NCI-H82 (cell line): Measurements from ENCODE around the gene OR6B3.
"Not testable (repeated sequence)": the region's sequence is repeated elsewhere in the genome, so short reads cannot be mapped to it uniquely, and the experiment has no call there.

ENCODE experiments used
- DNase-seq: peaks from one replicate; lab custom pipeline; 2025; lab: John Stamatoyannopoulos, UW

OR6B3 gene

DNA sequence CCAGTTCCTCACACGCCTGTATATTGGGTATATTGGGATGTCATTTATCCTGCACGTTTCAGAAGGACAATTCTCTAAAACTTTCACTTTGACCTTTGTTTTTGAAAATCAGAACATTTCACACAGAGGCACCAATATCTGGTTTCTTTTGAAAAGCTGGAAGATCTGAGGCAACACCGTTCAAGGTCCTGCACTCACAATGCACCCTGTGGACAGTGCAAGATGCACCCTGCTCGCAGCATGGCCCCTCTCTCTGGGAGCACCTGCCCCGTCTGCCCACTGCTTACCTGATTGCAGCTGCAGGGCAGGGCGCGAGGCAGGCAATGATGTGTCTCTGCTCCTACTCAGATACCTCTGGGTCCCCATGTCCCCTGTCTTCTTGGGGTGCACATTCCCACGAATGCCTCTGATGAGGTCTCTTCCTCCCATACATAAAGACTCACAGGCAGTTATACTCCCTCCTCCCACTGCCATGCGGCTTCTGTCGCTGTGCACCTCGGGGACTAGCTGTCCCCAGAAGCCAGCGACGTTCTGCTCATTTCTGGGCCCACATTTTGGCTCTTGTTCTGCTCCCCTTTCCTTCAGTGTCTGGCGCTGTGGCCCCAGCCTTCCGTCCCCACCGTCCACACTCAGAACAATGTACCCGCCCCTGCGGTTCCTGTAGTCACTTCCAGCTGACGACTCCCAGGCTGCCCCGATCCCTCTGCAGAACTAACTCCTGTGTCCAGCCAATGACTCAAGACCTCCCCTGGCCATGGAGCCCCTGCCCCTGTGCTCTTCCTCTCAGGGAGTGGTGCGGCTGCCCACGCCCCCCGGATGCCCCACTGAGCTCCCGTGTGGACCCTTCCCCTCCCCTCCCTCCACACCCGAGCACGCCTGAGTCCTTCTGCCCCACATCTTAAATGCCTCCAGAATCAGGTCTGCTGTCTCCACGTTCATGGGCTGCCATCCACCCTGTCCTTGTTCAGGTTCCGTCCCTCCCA lies at the start of gene OR6B3:
Gene OR6B3, minus strand, starts transcription at position 349 of the 983 bp plus-strand sequence.
- no peak for DNase-seq

DNA sequence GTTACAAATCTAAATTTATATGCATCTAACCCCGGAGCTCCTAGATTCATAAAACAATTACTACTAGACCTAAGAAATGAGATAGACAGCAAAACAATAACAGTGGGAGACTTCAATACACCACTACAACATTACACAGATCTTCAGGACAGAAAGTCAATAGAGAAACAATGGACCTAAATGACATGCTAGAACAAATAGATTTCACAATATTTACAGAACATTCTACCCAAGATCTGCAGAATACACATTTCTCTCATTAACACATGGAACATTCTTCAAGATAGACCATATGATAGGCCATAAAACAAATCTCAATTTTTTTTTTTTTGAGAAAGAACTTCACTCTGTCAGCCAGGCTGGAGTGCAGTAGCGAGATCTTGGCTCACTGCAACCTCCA lies 45.0 kb upstream of the OR6B3 start:
- DNase-seq, result no peak

- peak; percentile 15 for DNase-seq
Measured at GRCh38 chr2:240095556-240096523, 42.5 kb upstream of the OR6B3 start.

DNA sequence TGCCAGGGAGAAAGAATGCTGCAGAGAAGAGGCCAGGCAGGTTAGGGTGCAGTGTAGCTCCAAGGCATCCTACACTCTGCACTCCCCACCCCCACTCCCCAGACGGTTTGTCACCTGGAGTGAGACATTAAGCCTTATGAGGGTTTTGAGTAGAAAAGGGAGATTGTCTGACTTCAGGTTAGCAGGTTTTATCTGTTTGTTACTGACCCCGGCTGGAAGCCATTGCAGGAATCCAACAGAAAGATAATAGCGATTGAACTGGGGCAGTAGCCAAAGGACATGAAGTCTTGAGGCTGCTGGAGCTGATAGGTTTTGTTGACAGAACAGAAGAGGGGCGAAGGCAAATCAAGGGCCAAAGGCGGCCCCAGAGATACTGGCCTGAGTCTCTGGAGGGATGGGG lies 36.0 kb upstream of the OR6B3 start:
- no peak for DNase-seq

DNA sequence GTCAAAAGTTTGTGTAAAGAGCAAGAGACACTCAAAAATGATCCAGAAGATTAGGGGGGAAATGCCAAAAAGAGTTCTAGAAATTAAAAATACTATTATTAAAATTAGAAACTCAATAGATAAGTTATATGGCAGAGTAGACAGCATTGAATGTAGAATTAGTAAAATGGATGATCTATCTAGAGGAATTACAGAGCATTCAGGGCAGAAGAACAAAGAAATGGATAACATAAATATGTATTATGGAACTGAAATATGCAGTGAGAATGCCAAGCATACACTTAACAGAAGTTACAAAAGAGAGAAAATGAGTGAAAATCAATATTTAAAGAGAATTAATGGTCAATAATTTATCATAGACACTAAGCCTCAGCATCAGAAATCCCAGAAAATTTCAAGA lies 33.2 kb upstream of the OR6B3 start:
- no peak for DNase-seq

DNA sequence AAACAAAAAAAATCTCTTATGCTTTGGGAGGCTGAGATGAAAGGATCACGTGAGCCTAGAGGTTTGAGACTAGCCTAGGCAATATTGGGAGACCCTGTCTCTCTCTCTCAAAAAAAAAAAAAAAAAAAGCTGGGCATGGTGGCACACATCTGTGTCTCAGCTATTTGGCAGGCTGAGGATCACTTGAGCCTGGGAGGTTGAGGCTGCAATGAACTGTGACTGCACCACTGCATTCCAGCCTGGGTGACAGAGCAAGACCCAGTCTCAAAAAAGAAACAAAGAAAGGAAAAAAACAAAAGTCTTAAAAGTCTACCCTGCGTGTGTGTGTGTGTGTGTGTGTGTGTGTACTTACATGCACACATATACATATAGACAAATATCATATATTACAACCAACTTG lies 25.3 kb upstream of the OR6B3 start:
- no peak for DNase-seq

- DNase-seq, result no peak
Measured at GRCh38 chr2:240077442-240077841, 24.1 kb upstream of the OR6B3 start.

- DNase-seq, result no peak
Measured at GRCh38 chr2:240074545-240074944, 21.2 kb upstream of the OR6B3 start.

DNA sequence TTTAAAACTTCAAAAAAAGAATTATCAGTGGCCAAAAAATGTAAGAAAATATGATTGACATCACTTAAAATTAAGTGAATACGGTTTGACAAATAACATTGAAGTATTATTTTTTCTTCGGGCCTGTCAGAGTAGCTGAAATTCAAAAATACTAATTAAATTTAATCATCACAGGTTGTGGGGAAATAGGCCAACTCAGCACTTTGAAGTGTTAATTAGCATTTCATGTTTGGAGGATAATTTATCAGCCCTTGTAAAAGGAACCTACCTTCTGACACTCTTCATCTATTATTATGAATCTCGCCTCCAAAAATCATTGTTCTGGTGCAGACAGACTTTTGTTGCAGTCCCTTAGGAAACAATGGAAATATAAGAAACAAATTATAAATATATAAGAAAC lies 17.6 kb upstream of the OR6B3 start:
- no peak for DNase-seq

DNA sequence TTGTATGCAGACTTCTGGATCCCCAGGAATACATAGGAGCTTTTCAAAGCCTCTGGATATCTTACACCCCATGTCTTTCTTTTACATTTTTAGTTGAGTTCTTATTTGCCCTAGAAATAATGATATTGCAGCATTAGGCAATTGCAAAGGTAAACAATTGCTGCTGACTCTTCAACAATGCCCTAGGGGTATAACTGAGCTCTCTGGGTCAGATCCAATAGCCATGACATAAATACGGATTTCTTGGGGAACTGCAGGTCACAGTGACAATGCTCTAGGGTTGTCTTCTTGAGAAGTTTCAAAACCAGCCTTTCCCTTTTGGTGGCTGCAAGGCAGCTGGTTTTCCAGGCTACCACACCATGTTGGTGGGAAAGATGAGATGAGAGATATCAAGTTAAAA lies 16.5 kb upstream of the OR6B3 start:
- DNase-seq, result no peak

GRCh38 chr2:240068193-240068592 lies 14.9 kb upstream of the OR6B3 start:
- no peak for DNase-seq

- DNase-seq, result no peak
Measured at GRCh38 chr2:240066489-240066888, 13.2 kb upstream of the OR6B3 start.

- no peak for DNase-seq
Measured at GRCh38 chr2:240064898-240065297, 11.6 kb upstream of the OR6B3 start.

GRCh38 chr2:240060977-240061591 lies 7.8 kb upstream of the OR6B3 start:
- peak; percentile 72 for DNase-seq

DNA sequence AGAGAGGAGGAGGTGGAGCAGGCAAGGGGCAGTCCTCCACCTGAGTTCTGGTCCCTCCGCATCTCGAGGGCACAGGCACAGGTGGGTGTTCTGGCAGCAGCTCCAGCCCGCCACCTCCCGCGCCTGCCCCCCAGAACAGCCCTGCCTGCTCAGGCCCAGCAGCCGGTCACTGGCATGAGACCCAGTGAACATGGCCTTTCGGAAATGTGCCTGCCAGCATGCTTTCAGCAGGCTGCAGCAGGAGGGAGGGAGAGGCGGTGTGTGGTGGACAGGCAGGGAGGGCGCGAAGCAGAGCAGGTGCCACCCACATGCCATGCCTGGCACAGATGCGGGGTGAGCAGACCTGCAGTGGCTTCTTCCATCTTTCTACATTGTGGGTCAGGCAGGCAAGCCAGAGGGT lies 3.4 kb upstream of the OR6B3 start:
- DNase-seq, result no peak

DNA sequence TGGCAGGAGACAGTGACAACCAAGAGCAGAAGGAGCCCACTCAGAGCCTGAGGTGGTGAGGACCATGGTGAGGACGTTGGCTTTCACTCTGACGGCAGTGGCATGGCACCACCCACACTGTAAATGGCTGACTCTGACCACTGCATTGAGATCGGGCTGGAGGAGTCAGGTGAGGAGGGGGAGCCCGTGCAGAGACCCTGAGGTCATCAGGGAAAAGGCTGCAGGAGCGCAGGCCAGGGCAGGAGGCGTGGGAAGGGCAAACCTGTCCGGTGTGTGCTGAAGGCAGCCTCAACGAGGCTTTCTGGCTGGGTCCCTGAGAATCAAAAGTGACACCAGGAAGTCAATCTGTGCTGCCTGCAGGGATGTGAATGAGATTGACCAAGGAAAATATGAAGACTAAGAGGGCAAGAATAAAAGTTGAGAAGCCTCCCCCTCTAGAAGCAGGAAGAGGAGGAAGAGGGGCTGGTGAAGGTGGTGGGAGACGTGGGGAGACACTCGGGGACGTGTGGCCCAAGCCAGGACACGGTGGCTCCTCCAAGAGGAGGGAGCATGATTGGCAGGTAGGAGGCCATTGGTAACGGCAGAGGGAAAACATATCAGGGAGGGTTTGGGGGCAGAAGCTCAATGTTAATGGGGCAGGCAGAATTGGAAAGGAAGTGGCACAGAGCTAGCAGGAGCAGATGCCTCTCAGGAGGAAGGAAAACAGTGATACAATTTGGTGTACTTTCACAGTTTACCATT lies 2.0 kb upstream of the OR6B3 start:
- no peak for DNase-seq

DNA sequence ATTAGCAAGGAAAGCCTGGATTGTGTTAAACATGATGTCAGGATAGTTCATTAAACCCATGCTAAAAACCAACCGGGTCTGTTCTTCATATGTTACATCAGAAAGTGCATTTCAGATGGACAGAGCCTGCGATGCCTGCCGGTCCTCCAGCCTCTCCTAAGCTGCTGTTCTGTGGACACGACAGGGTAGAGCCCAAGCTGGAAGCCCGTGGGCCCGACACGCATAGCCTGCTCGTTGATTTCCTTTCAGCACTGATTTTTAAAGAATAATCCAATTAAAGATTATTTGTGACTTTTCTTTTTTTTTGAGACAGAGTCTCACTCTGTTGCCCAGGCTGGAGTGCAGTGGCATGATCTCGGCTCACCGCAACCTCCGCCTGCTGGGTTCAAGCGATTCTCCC lies 797 bp downstream of the OR6B3 start:
- no peak for DNase-seq

- DNase-seq, result no peak
Measured at GRCh38 chr2:240051697-240052096, 1.6 kb downstream of the OR6B3 start.

- DNase-seq, result no peak
Measured at GRCh38 chr2:240050278-240050677, 3.0 kb downstream of the OR6B3 start.

DNA sequence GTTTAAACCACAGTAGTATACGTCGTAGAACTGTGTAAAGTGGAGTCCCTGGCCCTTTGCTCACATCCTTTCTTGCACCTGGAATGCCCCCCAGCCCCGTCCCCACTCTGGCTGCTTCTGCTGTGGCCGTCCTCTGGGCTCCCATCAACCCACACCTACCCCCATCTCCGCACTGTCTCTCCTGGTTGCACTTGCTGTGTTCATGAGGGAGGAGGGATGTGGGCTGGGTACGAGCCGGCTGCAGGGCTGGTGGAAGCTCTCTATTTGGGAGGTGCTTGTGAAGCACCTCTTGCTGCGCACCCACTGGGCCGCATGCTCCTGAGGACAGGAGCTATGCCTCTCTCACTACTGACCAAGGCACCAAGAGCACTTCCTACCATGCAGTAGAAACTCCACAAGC lies 5.1 kb downstream of the OR6B3 start:
- no peak for DNase-seq

- no peak for DNase-seq
Measured at GRCh38 chr2:240045098-240045497, 8.2 kb downstream of the OR6B3 start.

DNA sequence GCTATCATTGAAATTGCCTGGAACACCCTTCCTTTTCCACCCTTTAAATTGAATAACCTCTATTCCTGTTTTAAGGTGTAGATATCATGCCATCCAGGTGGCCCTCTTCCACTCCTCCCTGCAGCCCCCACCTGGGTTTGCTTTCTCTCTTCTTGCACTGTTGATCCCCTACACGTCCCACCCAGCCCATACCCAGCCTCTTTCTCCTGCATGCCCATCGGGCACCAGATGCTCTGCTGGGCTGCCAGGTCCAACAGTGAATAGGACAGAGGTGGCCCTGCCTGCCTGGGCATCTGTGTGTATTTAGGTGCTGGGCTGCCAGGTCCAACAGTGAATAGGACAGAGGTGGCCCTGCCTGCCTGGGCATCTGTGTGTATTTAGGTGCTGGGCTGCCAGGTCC lies 9.2 kb downstream of the OR6B3 start:
- DNase-seq, result not testable (repeated sequence)
